AG09309 (cell line): ENCODE data around the gene YIPF4.
"Not testable (repeated sequence)": the region's sequence is repeated elsewhere in the genome, so short reads cannot be mapped to it uniquely, and the experiment has no call there.

Source experiments
- DNase-seq: peaks from one replicate; pipeline ENCODE4 v3.0.0-alpha.2; 2010; ENCODE audit warnings: low read depth
- H3K4me3 ChIP-seq: 2 replicates; pipeline ENCODE4 v1.5.1; 2011; ENCODE audit warnings: mild to moderate bottlenecking, low read depth, low read length, moderate library complexity; ENCODE audit not compliant: control insufficient read depth
- TF ChIP-seq, protein P1 (sequence below): IDR thresholded peaks from 2 replicates; pipeline ENCODE4 v1.5.1; 2011; ENCODE audit warnings: mild to moderate bottlenecking, low read depth, low read length, inconsistent platforms; ENCODE audit not compliant: insufficient read depth, control insufficient read depth; ENCODE audit errors: missing control alignments

YIPF4 gene

DNA sequence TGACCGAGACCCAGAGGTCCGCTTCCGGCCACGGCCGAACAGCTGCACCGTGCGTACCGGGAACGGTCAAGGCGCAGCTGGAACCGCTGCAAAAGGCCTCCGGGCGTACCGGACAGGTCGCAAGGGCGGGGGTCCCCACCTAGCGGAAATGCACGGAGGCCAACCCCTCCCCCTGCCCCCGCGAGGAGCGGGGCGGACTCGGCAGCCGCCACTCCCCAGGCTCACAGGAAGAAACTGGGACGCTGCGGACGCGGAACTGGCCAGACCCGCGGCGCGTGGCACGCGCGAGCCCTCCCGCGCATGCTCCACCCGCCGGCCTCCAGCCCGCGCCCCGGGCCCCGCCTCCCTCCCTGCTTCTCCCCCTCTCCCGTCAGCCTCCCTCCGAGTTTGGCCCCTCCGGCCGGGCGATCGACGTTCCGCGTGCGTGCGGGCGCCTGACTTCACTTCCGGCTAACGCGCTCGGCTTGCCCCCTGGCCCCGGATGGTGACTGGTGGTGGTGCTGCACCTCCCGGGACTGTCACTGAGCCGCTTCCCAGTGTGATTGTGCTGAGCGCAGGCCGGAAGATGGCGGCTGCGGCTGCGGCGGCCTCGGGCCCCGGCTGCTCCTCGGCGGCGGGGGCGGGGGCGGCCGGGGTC is 79.1 kb downstream of the YIPF4 start, which contains the start of gene BIRC6:
BIRC6 (plus strand) TSS at position 343 of the 637 bp plus-strand sequence; CDS start at position 482, 139 bp downstream.
- peak; percentile 80 for DNase-seq
- peak within 1 kb of the TSS; percentile 98 for H3K4me3 ChIP-seq
- TF ChIP-seq, protein P1, sequence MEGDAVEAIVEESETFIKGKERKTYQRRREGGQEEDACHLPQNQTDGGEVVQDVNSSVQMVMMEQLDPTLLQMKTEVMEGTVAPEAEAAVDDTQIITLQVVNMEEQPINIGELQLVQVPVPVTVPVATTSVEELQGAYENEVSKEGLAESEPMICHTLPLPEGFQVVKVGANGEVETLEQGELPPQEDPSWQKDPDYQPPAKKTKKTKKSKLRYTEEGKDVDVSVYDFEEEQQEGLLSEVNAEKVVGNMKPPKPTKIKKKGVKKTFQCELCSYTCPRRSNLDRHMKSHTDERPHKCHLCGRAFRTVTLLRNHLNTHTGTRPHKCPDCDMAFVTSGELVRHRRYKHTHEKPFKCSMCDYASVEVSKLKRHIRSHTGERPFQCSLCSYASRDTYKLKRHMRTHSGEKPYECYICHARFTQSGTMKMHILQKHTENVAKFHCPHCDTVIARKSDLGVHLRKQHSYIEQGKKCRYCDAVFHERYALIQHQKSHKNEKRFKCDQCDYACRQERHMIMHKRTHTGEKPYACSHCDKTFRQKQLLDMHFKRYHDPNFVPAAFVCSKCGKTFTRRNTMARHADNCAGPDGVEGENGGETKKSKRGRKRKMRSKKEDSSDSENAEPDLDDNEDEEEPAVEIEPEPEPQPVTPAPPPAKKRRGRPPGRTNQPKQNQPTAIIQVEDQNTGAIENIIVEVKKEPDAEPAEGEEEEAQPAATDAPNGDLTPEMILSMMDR = no peak

DNA sequence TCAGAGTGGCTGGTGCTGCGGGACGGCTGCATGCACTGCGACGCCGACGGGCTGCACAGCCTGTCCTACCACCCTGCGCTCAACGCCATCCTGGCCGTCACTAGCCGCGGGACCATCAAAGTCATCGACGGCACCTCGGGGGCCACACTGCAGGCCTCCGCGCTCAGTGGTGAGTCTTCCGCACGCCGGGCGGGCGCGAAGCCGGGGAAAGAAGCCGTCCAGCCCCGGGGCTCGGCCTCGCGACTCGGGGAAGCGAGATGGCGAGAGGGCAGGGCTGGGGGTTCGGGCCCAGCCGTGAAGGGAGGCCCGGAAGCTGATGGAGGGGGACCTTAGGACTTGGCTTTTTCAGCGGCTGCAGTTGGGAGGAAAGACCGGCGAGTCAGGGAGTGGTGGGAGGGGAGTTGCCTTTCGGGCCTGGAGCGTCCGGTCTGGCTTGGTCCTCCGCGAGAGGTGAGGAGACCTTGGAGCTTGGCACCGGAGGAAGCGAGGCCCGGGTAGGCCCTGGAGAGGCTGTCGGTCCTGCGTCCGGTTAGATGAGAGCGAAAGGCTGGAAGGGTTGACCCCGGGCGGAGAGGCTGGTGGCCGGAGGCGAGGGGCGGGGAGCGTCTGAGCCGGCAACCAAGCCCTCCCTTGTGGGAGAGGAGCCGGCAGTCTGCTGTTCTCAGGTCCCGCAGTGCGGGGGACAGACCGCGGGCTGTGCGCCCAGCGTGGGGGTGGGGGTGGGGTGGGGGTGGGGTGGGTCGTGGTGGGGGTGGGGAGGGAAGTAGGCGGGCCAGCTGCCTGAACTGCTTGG is 79.8 kb downstream of the YIPF4 start:
- TF ChIP-seq, protein P1 = no peak
- peak overlapping the region; percentile 98 for H3K4me3 ChIP-seq
- DNase-seq = no peak

DNA sequence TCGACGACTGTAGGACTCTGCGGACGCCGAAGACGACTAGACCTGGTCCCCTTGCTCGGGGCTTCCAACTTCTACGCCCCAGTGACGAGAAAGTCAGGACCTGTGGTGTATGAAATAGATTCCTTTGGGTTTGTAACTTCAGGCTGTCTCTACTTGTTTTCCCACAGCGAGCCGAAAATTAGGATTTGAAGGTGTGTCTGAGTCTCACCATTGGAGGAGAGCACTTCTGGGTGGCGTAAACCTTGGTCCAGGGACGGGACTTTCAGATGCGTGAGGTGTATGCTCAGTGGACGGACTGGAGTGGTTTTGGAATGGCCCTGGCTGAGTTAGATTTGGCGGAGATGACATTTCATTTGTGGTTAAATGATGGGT is 80.4 kb downstream of the YIPF4 start:
- TF ChIP-seq, protein P1 = no peak
- H3K4me3 ChIP-seq = peak overlapping the region; percentile 98
- no peak for DNase-seq

DNA sequence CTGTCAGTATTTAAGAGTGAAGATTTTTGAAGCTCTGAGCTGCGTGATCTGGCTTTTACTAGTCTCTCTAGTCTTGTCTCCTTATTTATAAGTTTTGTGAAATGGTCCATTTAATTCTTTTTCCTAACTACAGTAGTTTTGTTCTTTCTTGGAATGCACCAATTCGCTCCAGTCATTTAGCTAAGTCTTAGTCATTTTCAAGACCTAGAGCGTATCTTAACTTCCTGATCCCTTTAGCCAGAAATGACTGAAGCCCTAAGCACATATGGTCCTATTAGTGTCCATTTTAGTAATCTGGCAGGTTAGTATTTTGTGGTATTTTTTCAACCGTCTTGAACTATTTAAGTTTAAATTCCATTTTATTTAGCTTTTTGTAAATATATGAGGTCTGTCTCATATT is 82.7 kb downstream of the YIPF4 start:
- no peak for DNase-seq
- TF ChIP-seq, protein P1 = no peak
- no peak overlapping the region for H3K4me3 ChIP-seq

DNA sequence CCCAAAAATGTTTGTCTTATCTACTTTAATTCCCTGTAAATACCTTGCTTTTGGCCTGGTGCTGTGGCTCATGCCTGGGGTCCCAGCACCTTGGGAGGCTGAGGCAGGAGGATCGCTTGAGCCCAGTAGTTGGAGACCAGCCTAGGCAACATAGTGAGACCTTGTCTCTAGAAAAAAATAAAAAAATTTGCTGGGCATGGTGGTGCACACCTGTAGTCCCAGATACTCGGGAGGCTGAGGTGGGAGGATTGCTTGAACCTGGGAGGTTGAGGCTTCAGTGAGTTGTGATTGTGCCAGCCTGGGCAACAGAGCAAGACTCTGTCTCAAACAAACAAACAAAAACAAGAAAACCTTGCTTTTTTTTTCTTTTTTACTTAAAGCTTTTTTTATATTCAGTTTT is 85.3 kb downstream of the YIPF4 start:
- not testable (repeated sequence) for H3K4me3 ChIP-seq, DNase-seq

DNA sequence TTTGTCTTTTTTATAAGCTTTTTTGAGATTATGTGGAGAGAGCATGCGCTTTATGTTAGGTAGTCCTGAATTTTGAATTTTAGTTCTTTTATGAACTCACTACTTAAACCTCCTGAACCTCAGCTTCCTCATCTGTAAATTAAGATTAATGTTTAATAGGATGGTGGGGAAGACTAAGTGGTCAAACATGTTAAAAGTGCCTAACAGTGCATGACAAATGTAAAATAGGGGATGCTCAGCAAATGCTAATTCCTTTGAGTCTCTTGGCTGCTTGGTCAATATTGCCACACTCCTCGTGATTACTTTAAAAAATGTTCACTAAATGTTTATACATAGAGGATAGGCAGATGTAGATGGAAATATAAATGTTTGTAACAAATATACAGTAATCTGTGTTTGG is 85.9 kb downstream of the YIPF4 start:
- DNase-seq = no peak
- TF ChIP-seq, protein P1 = no peak
- no peak overlapping the region for H3K4me3 ChIP-seq

DNA sequence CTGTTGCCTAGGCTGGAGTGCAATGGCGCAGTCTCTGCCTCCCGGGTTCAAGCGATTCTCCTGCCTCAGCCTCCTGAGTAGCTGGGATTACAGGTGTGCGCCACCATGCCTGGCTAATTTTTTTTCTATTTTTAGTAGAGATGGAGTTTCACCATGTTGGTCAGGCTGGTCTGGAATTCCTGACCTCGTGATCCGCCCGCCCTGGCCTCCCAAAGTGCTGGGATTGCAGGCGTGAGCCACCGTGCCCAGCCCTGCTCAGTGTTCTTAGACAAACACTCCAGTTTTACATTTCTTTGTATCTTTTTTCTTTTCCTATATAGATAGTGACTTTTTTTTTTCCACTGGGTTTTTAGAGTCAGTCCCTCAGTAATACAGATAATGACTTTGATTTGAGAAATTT is 86.6 kb downstream of the YIPF4 start:
- H3K4me3 ChIP-seq, DNase-seq: not testable (repeated sequence)

DNA sequence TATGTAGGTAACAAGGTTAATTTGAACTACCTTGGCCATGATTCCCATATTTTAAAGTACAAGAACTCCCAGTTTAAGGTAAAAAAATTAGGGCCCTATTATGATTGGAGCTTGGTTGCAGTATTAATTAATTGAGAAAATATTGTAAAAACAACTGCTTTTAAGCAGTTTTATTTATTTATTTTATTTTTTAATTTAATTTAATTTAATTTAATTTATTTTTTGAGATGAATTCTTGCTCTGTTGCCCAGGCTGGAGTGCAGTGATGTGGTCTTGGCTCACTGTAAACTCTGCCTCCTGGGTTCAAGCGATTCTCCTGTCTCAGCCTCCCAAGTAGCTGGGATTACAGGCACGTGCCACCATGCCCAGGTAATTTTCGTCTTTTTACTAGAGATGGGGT is 88.0 kb downstream of the YIPF4 start:
- DNase-seq, H3K4me3 ChIP-seq: not testable (repeated sequence)
